Subcutaneous adipose tissue (tissue), 4 donors: ENCODE measurements around the gene TMEM239. TPM values are rescaled to one million over a fixed set of nuclear protein-coding genes. Genes with fewer than 3 reads are reported as not detected.

ENCODE experiments used
- total RNA-seq, 4 donors: library from RNA; depleted of rRNA; stranded (reverse); fragments of >200 nt; gene quantifications; one replicate each; pipeline ENCODE4 v1.1.0, GENCODE V29; 2016
- TF ChIP-seq, protein P1 (sequence below): fragments of 450-650 bp; IDR thresholded peaks from one replicate; pipeline ENCODE4 v1.5.1; 2016; ENCODE audit warnings: low read depth, mild to moderate bottlenecking, control low read depth, antibody characterized with exemption, moderate library complexity

Gene TMEM239
- total RNA-seq, 4 donors from 2014 or later = not detected

DNA sequence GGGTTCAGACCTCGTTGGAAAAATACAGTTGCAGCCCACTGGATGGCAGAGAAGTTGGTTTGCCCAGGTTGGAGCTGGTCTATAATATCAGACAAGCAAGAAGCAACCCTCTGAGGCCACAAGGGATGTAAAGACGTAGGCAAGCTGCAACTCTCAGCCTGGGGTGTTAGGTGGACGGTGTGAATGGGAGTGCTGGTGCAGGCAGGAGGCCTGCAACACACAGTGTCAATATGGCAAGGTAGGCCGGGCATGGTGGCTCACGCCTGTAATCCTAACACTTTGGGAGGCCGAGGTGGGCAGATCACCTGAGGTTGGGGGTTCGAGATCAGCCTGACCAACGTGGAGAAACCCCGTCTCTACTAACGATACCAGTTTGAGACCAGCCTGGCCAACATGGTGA is 34.9 kb downstream of the TMEM239 start:
- TF ChIP-seq, protein P1, sequence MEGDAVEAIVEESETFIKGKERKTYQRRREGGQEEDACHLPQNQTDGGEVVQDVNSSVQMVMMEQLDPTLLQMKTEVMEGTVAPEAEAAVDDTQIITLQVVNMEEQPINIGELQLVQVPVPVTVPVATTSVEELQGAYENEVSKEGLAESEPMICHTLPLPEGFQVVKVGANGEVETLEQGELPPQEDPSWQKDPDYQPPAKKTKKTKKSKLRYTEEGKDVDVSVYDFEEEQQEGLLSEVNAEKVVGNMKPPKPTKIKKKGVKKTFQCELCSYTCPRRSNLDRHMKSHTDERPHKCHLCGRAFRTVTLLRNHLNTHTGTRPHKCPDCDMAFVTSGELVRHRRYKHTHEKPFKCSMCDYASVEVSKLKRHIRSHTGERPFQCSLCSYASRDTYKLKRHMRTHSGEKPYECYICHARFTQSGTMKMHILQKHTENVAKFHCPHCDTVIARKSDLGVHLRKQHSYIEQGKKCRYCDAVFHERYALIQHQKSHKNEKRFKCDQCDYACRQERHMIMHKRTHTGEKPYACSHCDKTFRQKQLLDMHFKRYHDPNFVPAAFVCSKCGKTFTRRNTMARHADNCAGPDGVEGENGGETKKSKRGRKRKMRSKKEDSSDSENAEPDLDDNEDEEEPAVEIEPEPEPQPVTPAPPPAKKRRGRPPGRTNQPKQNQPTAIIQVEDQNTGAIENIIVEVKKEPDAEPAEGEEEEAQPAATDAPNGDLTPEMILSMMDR = no peak

DNA sequence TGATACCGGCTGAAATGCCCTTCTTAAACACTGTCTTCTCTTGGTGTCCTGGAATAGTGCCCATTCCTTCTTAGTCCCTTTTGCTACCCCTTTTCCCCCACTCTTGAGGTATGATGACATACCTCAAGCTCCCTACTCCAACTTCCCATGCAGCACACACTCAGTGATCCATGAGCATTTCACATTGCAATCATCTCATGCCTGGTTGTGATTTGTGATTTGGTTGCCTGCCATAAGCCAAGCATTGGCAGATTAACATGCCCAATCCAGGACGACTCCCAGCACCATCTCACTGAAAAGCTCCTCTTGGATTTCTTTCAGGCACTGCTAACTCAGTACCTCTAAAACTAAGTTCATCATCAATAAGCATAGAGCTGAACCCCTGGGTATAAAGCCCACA is 42.4 kb downstream of the TMEM239 start:
- TF ChIP-seq, protein P1 = no peak

DNA sequence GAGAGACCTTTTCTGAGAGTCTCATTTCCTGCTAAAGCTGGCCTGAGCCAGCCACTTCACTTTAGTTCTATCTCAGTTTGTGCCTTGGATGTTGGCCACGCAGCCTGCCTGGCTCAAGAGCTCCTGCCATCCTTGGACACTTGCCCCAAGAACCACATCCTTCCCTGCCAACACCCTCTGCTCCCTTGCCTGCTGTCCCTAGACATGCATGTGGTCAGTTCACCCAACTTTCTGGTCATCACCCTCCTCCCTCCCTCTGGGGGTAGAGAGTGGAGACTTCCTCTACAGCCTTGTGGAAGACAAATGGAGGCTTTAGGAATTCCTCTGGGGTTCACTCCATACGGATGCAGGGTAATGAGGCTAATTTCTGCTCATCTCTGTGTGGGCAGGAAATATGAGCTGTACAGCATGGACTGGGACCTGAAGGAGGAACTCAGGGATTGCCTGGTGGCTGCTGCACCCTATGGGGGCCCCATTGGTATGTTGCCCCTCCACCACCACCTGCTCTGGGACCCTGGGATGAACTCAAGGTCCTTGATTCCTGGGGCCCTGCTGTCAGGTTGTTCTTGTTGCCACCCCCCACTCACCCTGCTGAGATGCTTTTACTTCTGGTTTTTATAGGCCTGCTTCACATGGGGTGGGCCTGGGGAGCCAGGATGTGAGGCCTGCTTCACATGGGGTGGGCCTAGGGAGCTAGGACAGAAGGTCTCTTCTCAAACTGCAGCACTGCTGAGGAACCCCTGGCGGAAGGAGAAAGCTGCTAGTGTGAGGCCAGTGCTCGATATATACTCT is 43.4 kb downstream of the TMEM239 start:
- TF ChIP-seq, protein P1 = no peak

DNA sequence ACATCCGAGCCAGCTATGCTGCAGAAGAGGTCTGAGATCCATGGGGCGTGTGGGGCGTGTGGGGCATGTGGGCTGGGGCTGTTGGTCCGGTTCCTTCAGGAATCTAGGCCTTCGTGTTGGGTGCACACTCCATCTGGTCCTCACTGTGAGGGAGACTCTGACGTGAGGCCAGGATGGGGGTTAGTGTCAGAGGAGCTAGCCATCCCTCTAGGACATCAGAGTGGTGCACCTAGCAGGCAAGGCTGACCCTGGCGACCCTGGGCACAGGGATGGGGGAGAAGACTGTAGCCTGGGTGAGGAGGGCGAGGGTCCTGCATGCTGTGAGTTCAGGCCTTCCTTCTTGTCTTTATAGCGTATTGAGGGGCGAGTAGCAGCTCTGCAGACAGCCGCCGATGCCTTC is 48.5 kb downstream of the TMEM239 start:
- TF ChIP-seq, protein P1 = no peak

GRCh38 chr20:2865101-2865500 is 48.9 kb downstream of the TMEM239 start:
- TF ChIP-seq, protein P1 = no peak

DNA sequence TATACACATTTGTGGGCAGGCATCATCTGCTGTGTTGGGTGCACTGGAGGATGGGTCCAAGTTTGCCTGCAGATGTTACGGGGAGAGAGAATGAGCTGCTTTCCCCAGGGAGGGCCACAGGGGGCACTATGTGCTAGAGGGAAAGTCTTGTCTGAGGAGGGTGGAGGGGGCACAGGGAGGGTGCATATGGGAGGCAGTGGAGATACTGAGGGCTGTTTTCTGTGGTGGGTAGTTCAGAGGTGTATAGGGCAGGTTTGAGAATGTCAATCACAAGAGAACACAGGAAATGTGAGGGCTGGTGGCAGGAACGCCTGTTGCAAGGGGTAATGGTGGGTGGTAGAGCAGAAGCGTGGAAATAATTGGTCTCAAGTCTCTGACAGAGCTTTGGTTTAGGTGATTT is 49.5 kb downstream of the TMEM239 start:
- TF ChIP-seq, protein P1 = no peak

- TF ChIP-seq, protein P1 = no peak
These were observed 50.1 kb downstream of the TMEM239 start for GRCh38 chr20:2866236-2866635.
